HepG2 (cell line): ENCODE data around the gene TUT1. TPM values are rescaled to one million over a fixed set of nuclear protein-coding genes. Genes with fewer than 3 reads are reported as not detected.

Experiments used
- CHCHD3 ChIP-seq: sonication (generic); formaldehyde crosslinking; IDR thresholded peaks from 2 replicates; pipeline ENCODE4 v1.8.0; 2022; ENCODE audit warnings: mild to moderate bottlenecking, missing genetic modification reagents, moderate library complexity
- FOSL2 ChIP-seq: sonication (generic); formaldehyde crosslinking; IDR thresholded peaks from 2 replicates; pipeline ENCODE4 v1.4.0; 2020; ENCODE audit warnings: missing genetic modification reagents
- HCFC1 ChIP-seq: fragments of 150-350 bp; IDR thresholded peaks from 2 replicates; pipeline ENCODE4 v1.6.1; 2014; ENCODE audit warnings: low read depth, low read length
- MAZ ChIP-seq, 2 experiments: sonication (generic) in 1 of 2; formaldehyde crosslinking in 1 of 2; IDR thresholded peaks; 2 replicates each; pipeline versions ENCODE4 v1.5.0 to v1.6.1; 2012 to 2020; ENCODE audit warnings: low read depth in 2 of 2, mild to moderate bottlenecking in 2 of 2, borderline replicate concordance in 1 of 2, improper control_type of control experiment in 1 of 2, low read length in 1 of 2, missing genetic modification reagents in 1 of 2, moderate library complexity in 1 of 2
- NFE2 ChIP-seq: sonication (generic); formaldehyde crosslinking; IDR thresholded peaks from 2 replicates; pipeline ENCODE4 v1.4.0; 2020; ENCODE audit warnings: missing genetic modification reagents
- RCOR2 ChIP-seq: IDR thresholded peaks from 2 replicates; pipeline ENCODE4 v1.6.1; 2016; ENCODE audit warnings: missing biosample characterization, missing genetic modification reagents
- REXO4 ChIP-seq: sonication (generic); formaldehyde crosslinking; IDR thresholded peaks from 2 replicates; pipeline ENCODE4 v1.8.0; 2022; ENCODE audit warnings: missing genetic modification reagents, mild to moderate bottlenecking, borderline replicate concordance
- SALL2 ChIP-seq: sonication (generic); formaldehyde crosslinking; IDR thresholded peaks from 2 replicates; pipeline ENCODE4 v1.8.1; 2023; ENCODE audit warnings: mild to moderate bottlenecking, missing genetic modification reagents, inconsistent platforms
- SIN3B ChIP-seq: fragments of 150-350 bp; IDR thresholded peaks from 2 replicates; pipeline ENCODE4 v1.6.1; 2014; ENCODE audit warnings: low read length
- SMAD3 ChIP-seq: sonication (generic); formaldehyde crosslinking; IDR thresholded peaks from 2 replicates; pipeline ENCODE4 v1.4.0; 2020; ENCODE audit warnings: missing genetic modification reagents
- SP140L ChIP-seq: sonication (generic); formaldehyde crosslinking; IDR thresholded peaks from 2 replicates; pipeline ENCODE4 v1.4.0; 2020; ENCODE audit warnings: missing genetic modification reagents, borderline replicate concordance
- SRSF1 ChIP-seq: fragments of 200-400 bp; formaldehyde crosslinking; optimal IDR thresholded peaks from 2 replicates; pipeline ENCODE3; 2017; ENCODE audit warnings: mild to moderate bottlenecking, low read depth, low read length, moderate library complexity
- ZNF17 ChIP-seq: sonication (generic); formaldehyde crosslinking; IDR thresholded peaks from 2 replicates; pipeline ENCODE4 v1.5.0; 2020; ENCODE audit warnings: mild to moderate bottlenecking, missing genetic modification reagents
- ZNF44 ChIP-seq: sonication (generic); formaldehyde crosslinking; IDR thresholded peaks from 2 replicates; pipeline ENCODE4 v1.5.1; 2020; ENCODE audit warnings: mild to moderate bottlenecking, missing genetic modification reagents
- ZNF577 ChIP-seq: sonication (generic); formaldehyde crosslinking; IDR thresholded peaks from 2 replicates; pipeline ENCODE4 v1.4.0; 2020; ENCODE audit warnings: mild to moderate bottlenecking, low read depth, missing genetic modification reagents, borderline replicate concordance
- ZNF776 ChIP-seq: sonication (generic); formaldehyde crosslinking; IDR thresholded peaks from 2 replicates; pipeline ENCODE4 v1.4.0; 2020; ENCODE audit warnings: mild to moderate bottlenecking, missing genetic modification reagents
- ZSCAN30 ChIP-seq: sonication (generic); formaldehyde crosslinking; IDR thresholded peaks from 2 replicates; pipeline ENCODE4 v1.5.0; 2020; ENCODE audit warnings: mild to moderate bottlenecking, missing genetic modification reagents
- polyA plus RNA-seq, 8 experiments: library from polyadenylated mRNA; depleted of rRNA in 3 of 8; stranded (reverse) in 7 of 8; unstranded in 1 of 8; fragments of >200 nt; fragmentation: Illumina TruSeq in 4 of 8; extraction: Trizol in 4 of 8; gene quantifications; 2 replicates each; pipeline versions ENCODE4 v1.2.1 to v1.2.3, GENCODE V29; 2011 to 2016; ENCODE audit warnings: low read depth in 4 of 8, missing spikeins in 1 of 8, mixed read lengths in 1 of 8; ENCODE audit not compliant: insufficient read depth in 1 of 8
- total RNA-seq, 5 experiments: library from RNA; depleted of rRNA; stranded (reverse); fragments of >200 nt; fragmentation: Illumina TruSeq; extraction: Trizol; gene quantifications; 2 replicates each; pipeline ENCODE4 v1.2.3, GENCODE V29; 2016; ENCODE audit warnings: low read depth in 1 of 5
- TF ChIP-seq, protein P1 (sequence below): sonication (generic); formaldehyde crosslinking; IDR thresholded peaks from 2 replicates; pipeline ENCODE4 v1.8.1; 2022; ENCODE audit warnings: low read depth, mild to moderate bottlenecking, missing genetic modification reagents
- TF ChIP-seq, protein P2 (sequence below): sonication (generic); formaldehyde crosslinking; IDR thresholded peaks from 2 replicates; pipeline ENCODE4 v1.9.0; 2021; ENCODE audit warnings: missing genetic modification reagents, mild to moderate bottlenecking, borderline replicate concordance
- TF ChIP-seq, protein P3 (sequence below): sonication (generic); formaldehyde crosslinking; conservative IDR thresholded peaks from 2 replicates; pipeline ENCODE4 v1.4.0; 2020; ENCODE audit warnings: missing genetic modification reagents
- TF ChIP-seq, protein P4 (sequence below): sonication (generic); formaldehyde crosslinking; IDR thresholded peaks from 2 replicates; pipeline ENCODE4 v1.5.1; 2020; ENCODE audit warnings: mild to moderate bottlenecking, missing genetic modification reagents

Gene TUT1
- total and polyA plus RNA-seq, 2 of the 13 experiments (the other 11 are each of a cell fraction or from before 2014, with no cell fraction given), result 9.7 to 14.3 TPM

DNA sequence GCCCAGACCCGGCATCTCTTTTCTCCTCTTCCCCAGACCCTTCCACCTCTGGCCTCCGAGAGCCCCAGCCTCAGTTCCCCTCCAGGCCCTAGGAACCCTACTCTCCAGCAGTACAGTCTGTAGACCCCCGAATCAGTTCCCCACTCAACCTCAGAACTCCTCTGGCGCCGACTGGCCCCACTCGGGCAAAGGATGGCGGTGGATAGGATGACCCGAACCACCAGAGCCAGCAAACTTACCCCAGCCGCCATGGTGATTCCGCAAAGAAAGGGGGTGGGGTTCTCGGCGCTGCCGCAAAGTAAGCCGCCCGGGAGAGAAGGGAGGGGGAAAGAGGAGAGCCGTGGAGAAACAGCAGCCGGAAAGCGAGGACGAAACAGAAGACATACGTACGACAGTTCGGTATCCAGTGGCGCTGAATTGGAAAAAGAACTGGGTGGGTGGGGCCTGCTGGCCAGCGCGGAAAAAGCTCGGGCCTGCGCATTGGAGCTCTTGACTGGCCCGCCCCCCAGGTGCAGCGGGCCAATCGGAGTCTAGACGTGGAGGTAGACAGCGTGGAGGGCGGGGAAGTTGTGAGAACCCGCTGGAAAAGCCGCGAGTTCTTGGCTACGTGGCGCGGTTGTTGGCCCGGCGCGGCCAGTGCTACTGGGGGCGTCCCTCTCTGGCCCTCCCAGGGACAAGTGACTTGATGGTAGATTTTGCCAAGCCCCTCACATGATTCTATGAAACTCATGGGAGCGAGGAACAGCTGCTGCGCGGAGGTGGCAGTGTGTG, 17.5 kb downstream of the TUT1 start, which contains the start of gene EEF1G (continued):
- no peak for TF ChIP-seq ZNF577 (CRISPR knock-in tag)
- TF ChIP-seq SMAD3 (CRISPR knock-in tag), result 0 out of 2 replicates have a peak, but pooled peaks have one; percentile 10
- TF ChIP-seq SP140L, result no peak
- peak; percentile 49; the same call in 1 of the 2 replicates for TF ChIP-seq ZNF776 (CRISPR knock-in tag)
- TF ChIP-seq, protein P1, sequence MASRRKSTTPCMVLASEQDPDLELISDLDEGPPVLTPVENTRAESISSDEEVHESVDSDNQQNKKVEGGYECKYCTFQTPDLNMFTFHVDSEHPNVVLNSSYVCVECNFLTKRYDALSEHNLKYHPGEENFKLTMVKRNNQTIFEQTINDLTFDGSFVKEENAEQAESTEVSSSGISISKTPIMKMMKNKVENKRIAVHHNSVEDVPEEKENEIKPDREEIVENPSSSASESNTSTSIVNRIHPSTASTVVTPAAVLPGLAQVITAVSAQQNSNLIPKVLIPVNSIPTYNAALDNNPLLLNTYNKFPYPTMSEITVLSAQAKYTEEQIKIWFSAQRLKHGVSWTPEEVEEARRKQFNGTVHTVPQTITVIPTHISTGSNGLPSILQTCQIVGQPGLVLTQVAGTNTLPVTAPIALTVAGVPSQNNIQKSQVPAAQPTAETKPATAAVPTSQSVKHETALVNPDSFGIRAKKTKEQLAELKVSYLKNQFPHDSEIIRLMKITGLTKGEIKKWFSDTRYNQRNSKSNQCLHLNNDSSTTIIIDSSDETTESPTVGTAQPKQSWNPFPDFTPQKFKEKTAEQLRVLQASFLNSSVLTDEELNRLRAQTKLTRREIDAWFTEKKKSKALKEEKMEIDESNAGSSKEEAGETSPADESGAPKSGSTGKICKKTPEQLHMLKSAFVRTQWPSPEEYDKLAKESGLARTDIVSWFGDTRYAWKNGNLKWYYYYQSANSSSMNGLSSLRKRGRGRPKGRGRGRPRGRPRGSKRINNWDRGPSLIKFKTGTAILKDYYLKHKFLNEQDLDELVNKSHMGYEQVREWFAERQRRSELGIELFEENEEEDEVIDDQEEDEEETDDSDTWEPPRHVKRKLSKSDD, result no peak
- TF ChIP-seq, protein P2, sequence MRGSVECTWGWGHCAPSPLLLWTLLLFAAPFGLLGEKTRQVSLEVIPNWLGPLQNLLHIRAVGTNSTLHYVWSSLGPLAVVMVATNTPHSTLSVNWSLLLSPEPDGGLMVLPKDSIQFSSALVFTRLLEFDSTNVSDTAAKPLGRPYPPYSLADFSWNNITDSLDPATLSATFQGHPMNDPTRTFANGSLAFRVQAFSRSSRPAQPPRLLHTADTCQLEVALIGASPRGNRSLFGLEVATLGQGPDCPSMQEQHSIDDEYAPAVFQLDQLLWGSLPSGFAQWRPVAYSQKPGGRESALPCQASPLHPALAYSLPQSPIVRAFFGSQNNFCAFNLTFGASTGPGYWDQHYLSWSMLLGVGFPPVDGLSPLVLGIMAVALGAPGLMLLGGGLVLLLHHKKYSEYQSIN (CRISPR knock-in tag), result no peak
- no peak for TF ChIP-seq CHCHD3 (CRISPR knock-in tag)
- no peak for TF ChIP-seq SIN3B
- no peak for TF ChIP-seq ZNF44 (CRISPR knock-in tag)
- TF ChIP-seq MAZ (IDR thresholded peaks at IDR 0.05; ENCODE audit: borderline replicate concordance, low read depth, low read length), result peak; percentile 94
- TF ChIP-seq MAZ (CRISPR knock-in tag; IDR thresholded peaks at IDR 0.05; ENCODE audit: low read depth), result peak; percentile 72; the same call in 1 of the 2 replicates
- TF ChIP-seq NFE2 (CRISPR knock-in tag), result no peak
- TF ChIP-seq REXO4, result no peak
- no peak for TF ChIP-seq SALL2 (CRISPR knock-in tag)
- no peak for TF ChIP-seq RCOR2
- TF ChIP-seq SRSF1, result peak; percentile 81
- TF ChIP-seq, protein P3, sequence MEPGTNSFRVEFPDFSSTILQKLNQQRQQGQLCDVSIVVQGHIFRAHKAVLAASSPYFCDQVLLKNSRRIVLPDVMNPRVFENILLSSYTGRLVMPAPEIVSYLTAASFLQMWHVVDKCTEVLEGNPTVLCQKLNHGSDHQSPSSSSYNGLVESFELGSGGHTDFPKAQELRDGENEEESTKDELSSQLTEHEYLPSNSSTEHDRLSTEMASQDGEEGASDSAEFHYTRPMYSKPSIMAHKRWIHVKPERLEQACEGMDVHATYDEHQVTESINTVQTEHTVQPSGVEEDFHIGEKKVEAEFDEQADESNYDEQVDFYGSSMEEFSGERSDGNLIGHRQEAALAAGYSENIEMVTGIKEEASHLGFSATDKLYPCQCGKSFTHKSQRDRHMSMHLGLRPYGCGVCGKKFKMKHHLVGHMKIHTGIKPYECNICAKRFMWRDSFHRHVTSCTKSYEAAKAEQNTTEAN (CRISPR knock-in tag), result no peak; the same call in 1 of the 2 replicates
- no peak; the same call in 1 of the 2 replicates for TF ChIP-seq ZNF17 (CRISPR knock-in tag)
- no peak for TF ChIP-seq ZSCAN30 (CRISPR knock-in tag)
- TF ChIP-seq FOSL2 (CRISPR knock-in tag), result peak; percentile 17; the same call in 1 of the 2 replicates
- TF ChIP-seq HCFC1, result no peak
- TF ChIP-seq, protein P4, sequence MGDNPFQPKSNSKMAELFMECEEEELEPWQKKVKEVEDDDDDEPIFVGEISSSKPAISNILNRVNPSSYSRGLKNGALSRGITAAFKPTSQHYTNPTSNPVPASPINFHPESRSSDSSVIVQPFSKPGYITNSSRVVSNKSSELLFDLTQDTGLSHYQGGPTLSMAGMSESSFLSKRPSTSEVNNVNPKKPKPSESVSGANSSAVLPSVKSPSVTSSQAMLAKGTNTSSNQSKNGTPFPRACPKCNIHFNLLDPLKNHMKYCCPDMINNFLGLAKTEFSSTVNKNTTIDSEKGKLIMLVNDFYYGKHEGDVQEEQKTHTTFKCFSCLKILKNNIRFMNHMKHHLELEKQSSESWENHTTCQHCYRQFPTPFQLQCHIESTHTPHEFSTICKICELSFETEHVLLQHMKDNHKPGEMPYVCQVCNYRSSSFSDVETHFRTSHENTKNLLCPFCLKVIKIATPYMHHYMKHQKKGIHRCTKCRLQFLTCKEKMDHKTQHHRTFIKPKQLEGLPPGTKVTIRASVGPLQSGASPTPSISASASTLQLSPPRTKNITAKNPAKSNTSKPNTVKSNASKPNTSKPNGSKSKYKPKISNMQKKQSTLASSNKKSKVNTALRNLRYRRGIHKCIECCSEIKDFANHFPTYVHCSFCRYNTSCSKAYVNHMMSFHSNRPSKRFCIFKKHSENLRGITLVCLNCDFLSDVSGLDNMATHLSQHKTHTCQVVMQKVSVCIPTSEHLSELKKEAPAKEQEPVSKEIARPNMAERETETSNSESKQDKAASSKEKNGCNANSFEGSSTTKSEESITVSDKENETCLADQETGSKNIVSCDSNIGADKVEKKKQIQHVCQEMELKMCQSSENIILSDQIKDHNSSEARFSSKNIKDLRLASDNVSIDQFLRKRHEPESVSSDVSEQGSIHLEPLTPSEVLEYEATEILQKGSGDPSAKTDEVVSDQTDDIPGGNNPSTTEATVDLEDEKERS (CRISPR knock-in tag), result no peak; the same call in 1 of the 2 replicates
